ENCODE results near the gene TDRD10.

DNA sequence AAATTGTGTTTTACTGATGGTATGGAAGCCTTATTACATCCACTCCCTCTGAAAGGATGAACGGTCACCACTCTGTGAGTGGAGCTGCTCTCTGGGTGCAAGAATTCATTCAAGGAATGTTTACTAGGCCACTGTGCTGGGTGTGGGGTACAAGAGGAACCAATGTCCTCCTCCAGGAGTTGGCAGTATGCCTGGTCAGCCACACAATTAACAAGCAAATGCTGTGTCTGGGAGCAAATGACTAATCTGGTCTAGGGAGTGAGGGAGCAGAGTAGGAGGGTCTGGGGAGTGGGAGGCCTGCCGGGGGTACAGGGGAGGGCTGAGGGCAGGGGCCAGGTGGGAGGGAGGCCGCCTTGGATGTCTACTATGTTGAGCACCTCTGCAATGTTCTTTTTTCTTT is 27.2 kb upstream of the TDRD10 start:
- TF ChIP-seq, protein P1, sequence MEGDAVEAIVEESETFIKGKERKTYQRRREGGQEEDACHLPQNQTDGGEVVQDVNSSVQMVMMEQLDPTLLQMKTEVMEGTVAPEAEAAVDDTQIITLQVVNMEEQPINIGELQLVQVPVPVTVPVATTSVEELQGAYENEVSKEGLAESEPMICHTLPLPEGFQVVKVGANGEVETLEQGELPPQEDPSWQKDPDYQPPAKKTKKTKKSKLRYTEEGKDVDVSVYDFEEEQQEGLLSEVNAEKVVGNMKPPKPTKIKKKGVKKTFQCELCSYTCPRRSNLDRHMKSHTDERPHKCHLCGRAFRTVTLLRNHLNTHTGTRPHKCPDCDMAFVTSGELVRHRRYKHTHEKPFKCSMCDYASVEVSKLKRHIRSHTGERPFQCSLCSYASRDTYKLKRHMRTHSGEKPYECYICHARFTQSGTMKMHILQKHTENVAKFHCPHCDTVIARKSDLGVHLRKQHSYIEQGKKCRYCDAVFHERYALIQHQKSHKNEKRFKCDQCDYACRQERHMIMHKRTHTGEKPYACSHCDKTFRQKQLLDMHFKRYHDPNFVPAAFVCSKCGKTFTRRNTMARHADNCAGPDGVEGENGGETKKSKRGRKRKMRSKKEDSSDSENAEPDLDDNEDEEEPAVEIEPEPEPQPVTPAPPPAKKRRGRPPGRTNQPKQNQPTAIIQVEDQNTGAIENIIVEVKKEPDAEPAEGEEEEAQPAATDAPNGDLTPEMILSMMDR (IDR thresholded peaks at IDR 0.05; ENCODE audit: low read length), result no peak
- no peak for TF ChIP-seq EZH2 (optimal IDR thresholded peaks at IDR 0.05; ENCODE audit: low read depth, low read length)

All from MM.1S (cell line).